Sciatic nerve (tissue), 2 donors: ENCODE data around the gene TRPV4. TPM values are rescaled to one million over a fixed set of nuclear protein-coding genes. Genes with fewer than 3 reads are reported as not detected.
A peak's percentile ranks its signal among the peaks of the same experiment; 100 is the strongest.

Experiments used
- ATAC-seq: fragments of 200-7000 bp; cut with Tn5 transposase; one replicate; pipeline ENCODE4 v1.9.1; 2020; ENCODE audit warnings: mild to moderate bottlenecking, moderate library complexity
- DNase-seq: peaks from one replicate; pipeline ENCODE4 v3.0.0-alpha.2; 2020; ENCODE audit warnings: low spot score
- intact Hi-C: fragments of 100-400 bp; cut with DNase I; formaldehyde crosslinking; loops from one replicate; pipeline ENCODE4 v1.14.2; 2022
- total RNA-seq: library from RNA; stranded (reverse); fragmentation: NEBNext Ultra II Directional; extraction: Animal tissue kit (Norgen Biotek cat#: 25700); gene quantifications from one replicate; pipeline ENCODE4 v1.2.1, GENCODE V29; 2021
- donor health status: DM: no; HTN: no; CAD: no.
- donor health status: DM: no; HTN: no; CAD: no.

TRPV4 gene
- total RNA-seq, 1 donor from 2014 or later = 1.3 TPM

DNA sequence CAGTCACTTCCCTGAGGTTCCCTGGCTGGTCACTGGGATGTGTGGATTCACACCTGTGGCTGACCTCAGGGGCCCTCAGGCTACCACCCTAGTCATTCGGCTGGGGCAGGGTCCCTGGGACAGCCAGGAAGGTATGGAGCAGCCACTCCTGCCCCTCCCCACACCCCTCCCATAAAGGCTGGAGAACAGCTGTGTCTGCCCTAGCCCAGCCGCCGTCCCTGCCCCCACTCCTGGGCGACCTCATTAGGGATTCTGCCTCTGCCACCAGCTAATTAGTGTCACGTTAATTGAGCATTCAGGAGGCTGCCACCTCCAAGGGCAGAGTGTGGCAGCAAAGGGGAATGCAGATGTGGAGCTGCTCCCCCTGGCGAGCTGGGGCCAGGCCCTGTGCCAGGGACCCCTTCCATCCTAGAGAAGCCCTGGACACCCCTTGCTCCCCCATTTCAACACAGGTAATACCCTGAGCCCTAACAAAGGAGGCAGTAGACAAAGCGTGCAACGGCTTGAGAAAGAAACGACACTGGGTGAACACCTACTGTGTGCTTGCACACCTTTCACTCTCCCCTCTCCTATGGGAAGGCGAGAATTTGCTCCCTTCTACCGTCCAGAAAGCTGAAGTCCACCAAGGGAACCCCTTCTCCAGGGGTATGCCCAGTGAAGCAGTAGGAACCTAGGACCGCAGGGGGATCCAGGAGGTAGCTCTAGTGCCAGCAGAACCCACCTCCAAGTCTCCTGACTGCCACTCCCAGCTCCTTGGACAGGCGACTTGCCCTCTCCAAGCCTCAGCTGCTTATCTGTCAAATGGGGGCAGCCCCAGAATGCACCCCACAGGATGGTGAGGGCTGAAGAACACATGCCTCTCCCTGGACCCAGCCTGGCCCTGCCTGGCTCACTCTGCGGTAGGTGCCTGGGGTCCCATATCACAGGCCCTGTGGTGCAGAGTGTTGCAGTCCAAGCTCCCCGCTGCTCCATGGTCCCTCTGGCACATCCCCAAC is 74.5 kb downstream of the TRPV4 start:
- intact Hi-C loops = no loop called here
- DNase-seq (peak; percentile 45), ATAC-seq (no peak)

DNA sequence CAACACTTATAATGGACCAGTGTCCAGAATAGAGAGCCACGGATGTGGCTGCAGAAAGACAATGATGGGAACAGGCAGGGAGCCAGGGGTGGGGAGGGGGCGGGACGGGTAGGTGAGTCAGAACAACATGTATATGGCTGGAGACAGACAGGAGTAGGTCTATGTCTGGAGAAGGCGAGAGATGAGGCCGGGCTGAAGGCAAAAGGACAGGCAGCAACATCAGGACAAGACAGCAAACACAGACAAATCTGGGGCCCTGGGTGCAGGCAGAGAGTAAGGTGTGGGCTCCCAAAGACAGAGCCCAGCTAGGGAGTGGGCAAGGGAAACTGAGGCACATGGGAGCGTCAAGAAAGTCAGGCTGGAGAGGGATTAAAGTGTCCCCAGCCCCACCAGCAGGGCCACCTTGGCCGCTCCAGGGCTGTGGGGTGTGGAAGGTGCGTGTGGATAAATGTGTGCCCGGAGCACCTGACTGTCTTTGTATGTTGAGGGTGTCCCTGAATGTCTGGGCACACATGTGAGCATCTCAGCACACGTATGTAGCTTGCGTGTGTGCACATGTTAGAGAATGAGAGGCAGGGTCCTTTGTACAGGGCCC is 75.4 kb downstream of the TRPV4 start:
- ATAC-seq (no peak), DNase-seq (peak; percentile 37)
- intact Hi-C loops = no loop called here

- ATAC-seq = no peak
- intact Hi-C loops = no loop called here
These were observed 76.7 kb downstream of the TRPV4 start for GRCh38 chr12:109756457-109756856.

GRCh38 chr12:109753959-109754358 is 79.2 kb downstream of the TRPV4 start:
- DNase-seq = no peak
- intact Hi-C loops = no loop called here

More at GRCh38 chr12:109756457-109756856, 76.7 kb downstream of the TRPV4 start:
- DNase-seq = no peak

GRCh38 chr12:109753054-109753401 is 80.2 kb downstream of the TRPV4 start:
- intact Hi-C loops = no loop called here
- ATAC-seq = no peak
- peak; percentile 45 for DNase-seq

More at GRCh38 chr12:109753959-109754358, 79.2 kb downstream of the TRPV4 start:
- ATAC-seq = no peak

DNA sequence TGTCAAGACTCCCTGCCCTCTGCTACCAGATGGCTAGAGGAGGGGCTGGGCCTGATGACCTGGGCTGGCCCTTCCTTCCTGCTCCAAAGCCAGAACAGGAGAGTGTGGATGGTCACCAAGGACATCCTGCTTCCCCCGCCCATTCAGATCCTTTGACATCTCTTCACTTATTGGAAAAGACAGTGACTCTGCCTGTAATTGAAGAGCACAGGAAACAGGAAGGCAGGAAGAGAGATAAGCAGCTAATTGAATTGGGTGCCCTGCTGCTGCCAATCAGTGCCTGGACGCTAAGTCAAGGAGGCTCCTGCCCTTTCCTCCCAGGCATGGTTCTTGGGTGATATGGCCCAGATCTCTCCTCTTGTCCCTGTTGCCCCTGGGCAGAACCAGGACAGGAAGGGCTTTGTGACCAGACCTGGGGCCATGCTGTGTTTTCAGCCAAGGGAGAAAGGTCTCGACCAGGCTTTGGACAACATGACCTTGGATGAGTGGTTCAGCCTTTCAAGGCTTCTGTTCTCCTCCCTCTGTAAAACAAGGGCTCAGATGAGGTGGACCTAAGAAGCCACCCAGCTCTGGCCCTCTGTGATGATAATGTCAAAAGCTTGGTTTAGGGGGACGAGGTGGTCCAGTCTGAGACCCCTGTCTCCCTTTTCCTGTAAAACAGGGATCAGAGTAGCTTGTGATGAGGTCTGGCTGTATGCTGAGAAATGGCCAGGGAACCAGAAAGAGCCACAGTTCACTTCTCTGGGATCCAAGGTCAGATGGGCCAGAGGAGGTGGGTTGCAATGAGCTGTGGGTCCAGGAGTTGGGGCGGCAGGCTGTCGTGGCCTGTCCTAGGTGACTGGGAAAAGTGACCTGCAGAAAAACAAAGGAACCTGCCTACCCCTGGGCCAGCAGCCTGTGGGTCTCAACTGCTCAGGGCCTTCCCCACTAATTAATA is 80.8 kb downstream of the TRPV4 start:
- DNase-seq (peak; percentile 15), ATAC-seq (no peak)
- intact Hi-C loops = no loop called here

- ATAC-seq (no peak), DNase-seq (peak; percentile 27)
- intact Hi-C loops = no loop called here
These were observed 87.9 kb downstream of the TRPV4 start for GRCh38 chr12:109744986-109745942.

DNA sequence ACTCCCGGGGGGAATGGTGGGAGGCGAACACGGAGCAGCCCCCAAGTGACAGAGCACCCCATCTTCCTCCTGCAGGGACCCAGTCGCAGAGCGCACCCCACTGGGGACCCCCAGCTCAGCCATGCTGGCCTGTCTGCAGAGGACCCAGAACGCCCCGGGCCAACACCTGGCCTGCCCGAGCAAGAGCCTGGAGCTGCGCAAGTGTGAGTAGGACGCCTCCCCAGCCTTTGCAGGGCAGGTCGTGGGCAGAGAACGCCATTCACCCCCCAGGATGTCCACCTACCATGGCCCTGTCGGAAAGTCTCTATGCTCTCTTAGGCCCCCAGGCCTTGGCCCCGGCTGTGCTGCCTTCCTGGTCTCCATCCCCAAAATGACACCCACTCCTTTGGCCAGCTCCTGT is 89.2 kb downstream of the TRPV4 start:
- DNase-seq (peak; percentile 34), ATAC-seq (no peak)
- intact Hi-C loops = no loop called here

GRCh38 chr12:109743076-109743910 is 89.9 kb downstream of the TRPV4 start:
- intact Hi-C loops = no loop called here
- ATAC-seq (no peak), DNase-seq (peak; percentile 34)

DNA sequence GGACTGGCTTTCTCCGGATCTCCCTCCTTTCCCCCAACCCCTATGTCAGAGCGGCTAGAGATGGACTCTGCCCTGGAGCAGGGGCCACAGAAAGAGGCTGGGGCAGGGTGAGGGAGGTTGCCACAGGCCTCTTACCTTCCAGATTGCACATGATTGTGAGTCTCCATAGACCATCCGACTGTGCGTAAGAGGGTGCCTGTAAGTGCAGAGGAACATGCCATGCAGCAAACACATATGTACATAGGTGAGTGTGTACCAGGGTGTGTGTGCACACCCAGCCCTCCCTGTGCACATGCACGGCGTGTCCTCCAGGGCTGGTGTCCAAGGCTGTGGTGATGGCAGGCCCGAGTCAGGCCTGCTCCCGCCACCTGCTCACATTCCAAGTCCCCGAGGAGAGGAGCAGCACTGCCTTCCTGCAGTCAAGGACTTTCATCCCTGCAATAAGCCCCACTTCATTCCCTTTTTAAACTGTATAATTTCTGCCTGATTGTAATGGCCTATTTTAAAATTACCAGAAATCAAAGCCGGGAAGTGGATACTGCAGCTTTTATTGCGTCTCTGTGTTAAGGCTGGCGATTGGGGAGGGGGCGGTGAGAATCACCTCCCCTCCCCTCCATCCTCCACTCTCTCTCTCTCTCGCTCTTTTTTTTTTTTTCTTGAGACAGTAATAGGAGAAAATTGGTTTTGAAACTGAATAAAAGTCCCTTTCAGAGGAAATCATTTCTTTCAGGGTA is 91.1 kb downstream of the TRPV4 start:
- intact Hi-C loops = no loop called here
- DNase-seq (peak; percentile 17), ATAC-seq (no peak)

DNA sequence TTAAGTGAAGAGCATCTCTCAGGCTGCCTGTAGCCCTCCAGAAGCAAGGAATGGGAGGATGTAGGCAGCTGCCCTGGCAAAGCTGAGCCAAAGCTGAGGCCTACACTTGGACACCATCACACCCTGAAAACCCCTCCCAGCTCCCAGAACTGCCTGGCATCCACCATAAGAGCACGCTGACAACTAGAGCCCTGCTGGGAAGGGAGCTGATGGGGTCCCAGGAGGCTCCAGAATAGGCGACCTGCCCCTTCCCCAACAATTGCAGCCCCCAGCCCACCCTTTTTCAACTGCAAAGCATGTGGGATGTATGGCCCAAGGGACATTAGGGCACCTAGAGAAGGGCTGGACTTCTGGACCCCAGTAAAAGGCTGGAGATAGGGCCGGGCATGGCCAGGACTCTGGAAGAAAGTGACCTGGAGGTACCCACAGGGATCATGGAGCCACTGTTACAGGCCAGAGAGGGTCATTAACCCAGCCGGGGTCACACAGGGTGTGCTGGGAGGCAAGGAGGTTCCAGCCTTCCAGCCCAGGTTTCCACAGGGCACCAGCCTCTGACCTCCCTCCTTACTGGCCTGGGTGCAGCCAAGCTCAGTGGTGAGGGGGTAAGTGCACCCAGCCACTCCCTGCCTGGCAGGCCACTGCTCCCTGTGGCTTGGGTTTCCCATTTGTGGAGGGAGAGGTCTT is 91.8 kb downstream of the TRPV4 start:
- intact Hi-C loops = no loop called here
- no peak for ATAC-seq
- DNase-seq = peak; percentile 30

- intact Hi-C loops = no loop called here
- peak; percentile 37 for DNase-seq
- ATAC-seq = no peak
These were observed 92.4 kb downstream of the TRPV4 start for GRCh38 chr12:109740694-109741245.

DNA sequence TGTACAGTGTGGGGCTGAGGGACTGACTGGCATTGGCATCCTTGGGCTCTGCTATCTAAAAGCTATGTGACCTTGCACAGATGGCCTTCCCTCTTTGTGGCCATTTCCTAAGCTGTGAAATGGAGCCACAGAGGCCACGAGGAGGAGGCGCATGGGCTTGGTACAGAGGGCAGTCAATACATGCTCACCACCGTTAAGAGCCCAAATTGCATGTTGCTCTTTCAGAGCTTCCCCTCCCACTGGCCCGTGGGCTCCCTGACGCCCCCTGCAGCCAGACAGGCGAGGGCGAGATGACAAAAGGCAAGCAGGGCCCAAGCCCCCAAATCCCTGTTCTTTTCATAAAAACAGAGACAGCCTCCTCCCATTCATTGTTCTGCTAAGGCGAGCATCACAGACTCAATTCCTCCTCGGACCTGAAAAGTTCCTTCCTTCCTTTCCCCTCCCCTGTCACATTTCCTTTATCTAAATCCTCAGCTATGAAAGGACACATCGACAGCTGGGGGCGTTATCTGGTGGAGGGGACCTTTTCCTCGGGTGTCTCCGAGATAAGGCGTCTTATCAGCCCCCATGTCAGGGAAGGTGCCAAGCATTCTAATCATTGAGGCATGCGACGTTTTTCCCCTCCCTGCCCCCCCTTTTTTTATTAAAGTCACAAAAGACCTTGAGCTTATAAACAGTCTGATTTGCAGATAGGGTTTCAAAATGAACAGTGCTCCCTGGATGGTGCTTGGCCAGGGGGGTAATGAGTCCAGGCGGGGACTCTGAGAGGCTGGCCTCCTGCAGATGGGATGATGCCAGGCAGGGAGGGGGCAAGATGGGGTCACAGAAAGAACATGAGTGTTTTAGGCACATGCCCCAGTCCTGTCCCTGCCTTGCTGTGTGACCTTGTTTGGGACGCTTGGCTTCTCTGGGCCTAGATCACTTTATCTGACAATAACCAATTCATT is 93.2 kb downstream of the TRPV4 start:
- intact Hi-C loops = no loop called here
- DNase-seq = peak; percentile 52
- no peak for ATAC-seq

DNA sequence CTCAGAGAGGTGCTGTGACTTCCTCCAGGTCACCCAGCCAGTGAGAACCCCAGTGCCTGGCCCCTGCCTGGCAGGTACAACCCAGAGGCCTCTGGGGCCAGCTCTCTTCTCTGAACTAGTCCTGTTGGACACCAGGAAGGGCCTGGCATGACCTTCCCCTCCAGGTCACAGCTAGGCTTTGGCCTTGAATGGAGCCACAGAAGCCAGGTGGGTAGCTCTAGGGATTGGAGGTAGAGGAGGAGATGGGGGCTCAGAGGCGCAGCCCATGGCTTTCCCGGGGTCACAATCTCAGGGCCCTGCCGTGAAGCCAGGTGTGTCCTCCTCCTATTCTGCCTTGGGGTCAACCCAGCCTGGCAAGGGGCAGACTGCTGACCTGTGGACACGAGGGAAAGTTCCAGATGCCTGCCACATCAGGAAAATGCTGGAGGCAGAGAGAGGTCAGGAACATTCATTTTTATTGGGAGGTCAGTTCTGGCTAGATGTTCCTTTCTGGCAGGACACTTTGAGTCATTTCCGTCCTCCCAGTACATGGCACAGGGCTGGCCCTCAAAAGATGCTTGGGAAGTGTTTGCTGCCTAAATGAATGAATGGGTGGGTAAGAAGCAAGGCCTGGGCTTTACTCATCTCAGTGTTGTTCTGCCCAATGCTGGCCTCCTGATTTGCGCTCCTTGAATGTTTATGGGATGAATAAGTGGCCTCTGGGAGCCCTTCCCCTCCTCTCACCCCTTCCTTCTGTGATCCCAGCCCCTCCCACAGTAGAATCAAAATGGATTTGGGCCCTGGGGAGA is 94.1 kb downstream of the TRPV4 start:
- intact Hi-C loops = no loop called here
- ATAC-seq (no peak), DNase-seq (peak; percentile 33)
